B cell (primary cell): ENCODE results near the gene RRM2. TPM values are rescaled to one million over a fixed set of nuclear protein-coding genes. Genes with fewer than 3 reads are reported as not detected.

Experiments used
- ATAC-seq: fragments of 200-7000 bp; cut with Tn5 transposase; one replicate; pipeline ENCODE4 v1.10.0; 2021; ENCODE audit warnings: low read depth, mild to moderate bottlenecking, moderate number of reproducible peaks, moderate library complexity
- CTCF ChIA-PET: fragments of 350-600 bp; sonication (Branson Sonifier 250); formaldehyde crosslinking; loops from one replicate; lab custom pipeline; 2021; ENCODE audit warnings: antibody characterized with exemption, inconsistent platforms; lab: Charles Lee
- POLR2A ChIA-PET: fragments of 350-600 bp; sonication (Branson Sonifier 250); formaldehyde crosslinking; loops from one replicate; lab custom pipeline; 2021; ENCODE audit warnings: antibody characterized with exemption; lab: Charles Lee
- DNase-seq: peaks from one replicate; pipeline ENCODE4 v3.0.0; 2013
- H2AFZ ChIP-seq: 2 replicates; pipeline ENCODE4 v1.6.1; 2012; ENCODE audit warnings: mild to moderate bottlenecking, low read depth, low read length; ENCODE audit not compliant: insufficient read depth, poor library complexity, severe bottlenecking
- H3K27ac ChIP-seq, 2 donors: 1 replicate in 1 of 2; 2 replicates in 1 of 2; pipeline ENCODE4 v1.5.1; 2012 to 2013; ENCODE audit warnings: low read length in 2 of 2, mild to moderate bottlenecking in 2 of 2, moderate library complexity in 1 of 2
- H3K27me3 ChIP-seq, 4 experiments: fragments of 200-600 bp in 1 of 4; sonication (generic) in 1 of 4; replicated peaks in 1 of 4; 1 replicate in 2 of 4; 2 replicates in 2 of 4; pipeline versions ENCODE4 v1.6.1 to v1.7.0; 2013 to 2016; ENCODE audit warnings: low read length in 3 of 4, mild to moderate bottlenecking in 2 of 4, mixed read lengths in 1 of 4, moderate library complexity in 1 of 4; ENCODE audit not compliant: insufficient read depth in 4 of 4, control insufficient read depth in 3 of 4; ENCODE audit errors: control extremely low read depth in 1 of 4
- H3K36me3 ChIP-seq, 2 experiments: replicated peaks in 1 of 2; 1 replicate in 1 of 2; 2 replicates in 1 of 2; pipeline versions ENCODE4 v1.6.1 to v1.7.1; 2013; ENCODE audit warnings: low read length in 1 of 2; ENCODE audit not compliant: insufficient read depth in 2 of 2, control insufficient read depth in 1 of 2; ENCODE audit errors: control extremely low read depth in 1 of 2, extremely low read depth in 1 of 2
- H3K4me1 ChIP-seq, 2 donors: fragments of 200-600 bp in 1 of 2; sonication (generic) in 1 of 2; 1 replicate in 1 of 2; 2 replicates in 1 of 2; pipeline versions ENCODE4 v1.5.1 to v1.6.1; 2013 to 2017; ENCODE audit warnings: low read length in 2 of 2; ENCODE audit not compliant: control insufficient read depth in 2 of 2, insufficient read depth in 2 of 2
- H3K4me2 ChIP-seq: replicated peaks from 2 replicates; pipeline ENCODE3; 2012; ENCODE audit warnings: mild to moderate bottlenecking, low read depth, low read length; ENCODE audit not compliant: poor library complexity, severe bottlenecking
- H3K4me3 ChIP-seq, 5 experiments: fragments of 200-600 bp in 1 of 5; sonication (generic) in 1 of 5; 1 replicate in 3 of 5; 2 replicates in 2 of 5; pipeline versions ENCODE4 v1.5.1 to v1.7.0; 2011 to 2016; ENCODE audit warnings: low read length in 4 of 5, mild to moderate bottlenecking in 4 of 5, low read depth in 2 of 5, control low read depth in 1 of 5, moderate library complexity in 1 of 5; ENCODE audit not compliant: insufficient read depth in 1 of 5; ENCODE audit errors: control extremely low read depth in 1 of 5, extremely low read depth in 1 of 5
- H3K79me2 ChIP-seq: fragments of 200-600 bp; sonication (generic); one replicate; pipeline ENCODE4 v1.6.0; 2016; ENCODE audit warnings: low read length; ENCODE audit not compliant: control insufficient read depth, insufficient read depth
- H3K9ac ChIP-seq: fragments of 200-600 bp; sonication (generic); 2 replicates; pipeline ENCODE4 v1.6.1; 2017; ENCODE audit warnings: mild to moderate bottlenecking, low read length, moderate library complexity
- H3K9me3 ChIP-seq, 3 donors: one replicate each; pipeline versions ENCODE4 v1.6.1 to v1.7.1; 2013; ENCODE audit warnings: low read length in 2 of 3; ENCODE audit not compliant: control insufficient read depth in 2 of 3, insufficient read depth in 1 of 3; ENCODE audit errors: control extremely low read depth in 1 of 3
- H4K20me1 ChIP-seq: 2 replicates; pipeline ENCODE4 v1.6.0; 2012; ENCODE audit warnings: mild to moderate bottlenecking, low read length; ENCODE audit not compliant: insufficient read depth, control insufficient read depth, poor library complexity, severe bottlenecking
- H3K27ac Mint-ChIP-seq: one replicate; pipeline ENCODE4 v1.8.0; 2021; ENCODE audit warnings: mixed read lengths
- H3K27me3 Mint-ChIP-seq: one replicate; pipeline ENCODE4 v1.8.0; 2021; ENCODE audit warnings: mixed read lengths
- H3K4me1 Mint-ChIP-seq: one replicate; pipeline ENCODE4 v1.8.0; 2021; ENCODE audit warnings: mixed read lengths
- H3K4me3 Mint-ChIP-seq: one replicate; pipeline ENCODE4 v1.8.0; 2021; ENCODE audit warnings: mixed read lengths
- H3K9me3 Mint-ChIP-seq: one replicate; pipeline ENCODE4 v1.8.0; 2022; ENCODE audit warnings: mixed read lengths; ENCODE audit not compliant: insufficient read depth
- EZH2 ChIP-seq: IDR thresholded peaks from 2 replicates; pipeline ENCODE4 v1.6.1; 2012; ENCODE audit warnings: borderline replicate concordance, low read depth, mild to moderate bottlenecking, moderate library complexity, low read length; ENCODE audit not compliant: insufficient read depth, poor library complexity, severe bottlenecking
- WGBS: methylation state at CpG from one replicate; pipeline ENCODE4 v1.1.5; 2013; ENCODE audit warnings: missing lambda C conversion rate; ENCODE audit not compliant: insufficient coverage; 5-methylcytosine and 5-hydroxymethylcytosine counted together
- intact Hi-C: fragments of 100-400 bp; cut with micrococcal nuclease; formaldehyde crosslinking; loops from one replicate; pipeline ENCODE4 v1.10.0; 2022
- polyA plus RNA-seq: library from polyadenylated mRNA; depleted of rRNA; stranded (reverse); fragments of >200 nt; gene quantifications from 2 replicates; pipeline ENCODE4 v1.2.3, GENCODE V29; 2012
- total RNA-seq, 2 donors: library from RNA; stranded (reverse); fragments of 120-200 nt in 1 of 2; gene quantifications; 1 replicate in 1 of 2; 2 replicates in 1 of 2; pipeline versions ENCODE4 v1.2.3 to v1.2.4, GENCODE V29; 2013 to 2022
- TF ChIP-seq, protein P1 (sequence below): fragments of 200-600 bp; IDR thresholded peaks from one replicate; pipeline ENCODE4 v1.8.0; 2022; ENCODE audit warnings: antibody characterized with exemption, mild to moderate bottlenecking

Gene RRM2
- total and polyA plus RNA-seq, 2 donors (not counting 1 experiment from before 2014, with no cell fraction given) = 1.2 to 3.3 TPM

- CTCF ChIA-PET = interaction anchor here (1.5 to 4.6 kb wide), 3 partner anchors 23 to 270 kb away, joined by 4 to 25 read pairs (median 15); no protein-coding TSS in a partner anchor
Observed at GRCh38 chr2:10165282-10165681, 42.7 kb downstream of the RRM2 start.

More at GRCh38 chr2:10165282-10165681, 42.7 kb downstream of the RRM2 start:
- POLR2A ChIA-PET = no interaction called here
- TF ChIP-seq EZH2 = no peak
- TF ChIP-seq, protein P1, sequence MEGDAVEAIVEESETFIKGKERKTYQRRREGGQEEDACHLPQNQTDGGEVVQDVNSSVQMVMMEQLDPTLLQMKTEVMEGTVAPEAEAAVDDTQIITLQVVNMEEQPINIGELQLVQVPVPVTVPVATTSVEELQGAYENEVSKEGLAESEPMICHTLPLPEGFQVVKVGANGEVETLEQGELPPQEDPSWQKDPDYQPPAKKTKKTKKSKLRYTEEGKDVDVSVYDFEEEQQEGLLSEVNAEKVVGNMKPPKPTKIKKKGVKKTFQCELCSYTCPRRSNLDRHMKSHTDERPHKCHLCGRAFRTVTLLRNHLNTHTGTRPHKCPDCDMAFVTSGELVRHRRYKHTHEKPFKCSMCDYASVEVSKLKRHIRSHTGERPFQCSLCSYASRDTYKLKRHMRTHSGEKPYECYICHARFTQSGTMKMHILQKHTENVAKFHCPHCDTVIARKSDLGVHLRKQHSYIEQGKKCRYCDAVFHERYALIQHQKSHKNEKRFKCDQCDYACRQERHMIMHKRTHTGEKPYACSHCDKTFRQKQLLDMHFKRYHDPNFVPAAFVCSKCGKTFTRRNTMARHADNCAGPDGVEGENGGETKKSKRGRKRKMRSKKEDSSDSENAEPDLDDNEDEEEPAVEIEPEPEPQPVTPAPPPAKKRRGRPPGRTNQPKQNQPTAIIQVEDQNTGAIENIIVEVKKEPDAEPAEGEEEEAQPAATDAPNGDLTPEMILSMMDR = no peak
- 98% methylated on average over 7 of the region's 11 CpGs for WGBS
- no peaks in the 10 kb centered on the region for H4K20me1 ChIP-seq
- no peak overlapping the region for H2AFZ ChIP-seq
- H3K9me3 ChIP-seq = no peaks in the 10 kb centered on the region
- no peaks in the 10 kb centered on the region for H3K9me3 Mint-ChIP-seq
- H3K27me3 Mint-ChIP-seq = no peaks in the 10 kb centered on the region
- no peak for DNase-seq
- H3K4me2 ChIP-seq = no peak overlapping the region
- no peak overlapping the region for H3K9ac ChIP-seq
- no peaks in the 10 kb centered on the region for H3K79me2 ChIP-seq
- ATAC-seq = no peak
- peaks cover 16% of the 10 kb centered on the region for H3K4me1 Mint-ChIP-seq
- no peak overlapping the region for H3K27ac ChIP-seq
- H3K4me3 ChIP-seq = no peak overlapping the region
- H3K4me1 ChIP-seq = peaks cover 9 to 15% of the 10 kb centered on the region in 2 donors
- intact Hi-C loops = no loop called here
- H3K4me3 Mint-ChIP-seq = no peak overlapping the region
- no peaks in the 10 kb centered on the region for H3K27me3 ChIP-seq
- no peak overlapping the region for H3K27ac Mint-ChIP-seq
- no peaks in the 10 kb centered on the region for H3K36me3 ChIP-seq
